ENCODE results near the gene ERCC1.
A peak's percentile ranks its signal among the peaks of the same experiment; 100 is the strongest.

The ERCC1 gene

GRCh38 chr19:45403781-45404556, 19.7 kb downstream of the ERCC1 start:
- peak; percentile 70 for DNase-seq

GRCh38 chr19:45403272-45403671, 20.4 kb downstream of the ERCC1 start:
- DNase-seq, result no peak

- peak; percentile 54 for DNase-seq
Observed at GRCh38 chr19:45402298-45403061, 21.2 kb downstream of the ERCC1 start.

GRCh38 chr19:45401815-45402214, 21.9 kb downstream of the ERCC1 start:
- DNase-seq, result no peak

- DNase-seq, result no peak
Observed at GRCh38 chr19:45400192-45400591, 23.5 kb downstream of the ERCC1 start.

- no peak for DNase-seq
Observed at GRCh38 chr19:45395821-45396617, 27.7 kb downstream of the ERCC1 start.

DNA sequence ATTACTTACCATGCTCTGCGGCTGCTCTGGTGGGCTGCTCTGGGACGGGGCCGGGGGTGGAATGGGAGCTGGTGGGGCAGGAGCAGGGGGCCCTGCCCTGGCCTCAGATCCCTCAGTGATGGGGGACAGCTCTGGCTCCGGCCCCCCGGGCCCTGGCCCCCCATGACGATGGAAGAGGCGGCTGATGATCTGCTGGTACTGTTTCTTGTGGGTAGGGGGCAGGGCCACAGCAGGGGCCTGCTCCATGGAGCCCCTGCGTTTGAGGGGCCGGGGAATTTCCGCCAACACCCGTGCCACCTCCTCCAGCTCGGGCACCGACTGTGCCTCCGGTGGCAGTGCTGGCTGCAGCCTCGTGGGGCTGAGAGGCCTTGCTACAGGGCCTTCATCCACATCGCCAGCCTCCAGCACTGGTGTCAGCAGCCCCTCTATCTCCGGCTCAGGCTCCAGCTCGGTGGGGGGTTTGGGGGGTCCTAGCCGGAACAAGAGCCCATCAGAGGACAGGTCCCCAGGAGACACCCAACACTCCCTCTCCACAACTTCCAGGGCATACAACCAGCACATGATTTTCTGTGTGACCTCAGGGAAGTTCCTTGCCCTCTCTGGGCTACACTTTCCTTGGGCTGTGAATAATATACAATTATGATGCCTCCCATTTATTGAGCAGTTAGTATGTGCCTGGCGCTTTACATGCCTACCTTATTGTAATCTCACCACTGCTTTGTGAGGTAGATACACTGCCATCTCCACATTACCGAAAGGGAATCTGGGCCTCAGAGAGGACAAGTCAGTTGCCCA, 31.6 kb downstream of the ERCC1 start:
- DNase-seq, result no peak

DNA sequence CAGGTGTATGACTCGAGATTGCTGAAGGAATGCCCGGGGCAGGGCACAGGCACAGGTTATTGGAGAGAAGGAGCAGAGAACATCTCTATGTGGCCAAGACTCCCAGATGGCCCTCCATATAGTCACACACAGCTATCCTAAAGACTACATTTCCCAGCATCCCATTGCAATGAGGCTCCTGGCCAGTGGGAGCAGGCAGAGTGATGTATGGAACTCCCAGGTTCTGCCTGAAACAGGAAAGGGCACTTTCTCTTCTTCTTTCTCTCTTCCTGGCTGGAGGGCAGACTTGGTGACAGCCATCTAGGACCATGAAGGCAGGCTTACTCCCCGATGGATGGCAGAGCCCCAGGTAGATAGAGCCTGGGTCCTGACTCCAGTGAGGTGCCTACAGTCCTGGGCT, 32.4 kb downstream of the ERCC1 start:
- no peak for DNase-seq

DNA sequence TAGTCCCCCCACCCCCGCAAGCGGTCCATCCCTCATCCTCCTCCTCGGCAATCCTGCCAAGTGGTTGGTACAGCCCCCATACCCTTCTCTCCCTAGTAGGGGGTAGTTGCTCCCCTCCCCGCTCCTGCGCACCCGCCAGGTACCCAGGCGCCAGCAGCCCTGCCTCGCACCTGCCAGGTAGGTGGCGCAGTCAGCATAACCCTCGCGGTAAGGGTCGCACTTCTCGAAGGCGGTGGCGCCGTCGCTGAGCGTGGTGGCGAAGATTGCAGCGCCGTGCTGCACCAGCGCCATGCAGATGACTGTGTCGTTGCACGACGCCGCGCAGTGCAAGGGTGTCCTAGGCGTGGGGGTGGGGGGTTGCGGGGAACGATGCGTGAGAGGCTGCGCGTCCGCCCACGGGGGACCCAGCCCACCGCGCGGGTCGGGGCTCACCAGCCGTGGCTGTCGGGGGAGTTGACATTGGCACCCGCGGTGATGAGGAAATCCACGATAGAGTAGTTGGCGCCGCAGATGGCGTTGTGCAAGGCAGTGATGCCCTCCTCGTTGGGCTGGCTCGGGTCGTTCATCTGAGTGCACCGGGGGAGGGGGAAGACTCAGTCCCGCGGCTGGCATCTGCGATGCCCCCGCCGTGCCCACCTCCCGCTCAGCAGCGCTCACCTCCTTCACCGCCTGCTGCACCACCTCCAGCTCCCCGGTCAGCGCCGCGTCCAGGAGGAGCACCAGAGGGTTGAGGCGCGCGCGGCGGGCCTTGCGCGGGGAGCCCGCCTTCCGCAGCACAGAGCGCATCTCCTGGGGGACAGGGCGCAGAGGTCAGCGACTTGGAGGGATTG, 38.1 kb downstream of the ERCC1 start:
- DNase-seq, result no peak

- no peak for DNase-seq
Observed at GRCh38 chr19:45382426-45382825, 41.3 kb downstream of the ERCC1 start.

DNA sequence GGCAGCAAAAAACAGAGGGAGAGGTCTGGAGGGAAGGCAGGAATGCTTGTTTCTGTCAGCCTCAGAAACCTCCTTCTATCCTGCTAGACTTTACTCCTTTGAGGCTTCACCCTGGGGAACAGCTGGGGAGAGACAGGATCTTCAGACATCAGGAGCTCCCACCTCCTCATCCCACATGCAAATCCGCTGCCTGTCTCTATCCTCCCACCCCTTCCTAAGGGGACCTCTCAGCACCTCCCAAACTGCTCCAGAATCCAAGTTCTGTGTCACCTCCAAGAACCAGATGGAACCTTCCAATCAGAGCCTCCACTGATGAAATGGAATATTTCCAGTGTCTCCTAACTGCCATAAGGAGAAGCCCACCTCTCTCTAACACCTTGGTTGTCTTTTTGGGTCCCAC, 43.6 kb downstream of the ERCC1 start:
- DNase-seq, result no peak

DNA sequence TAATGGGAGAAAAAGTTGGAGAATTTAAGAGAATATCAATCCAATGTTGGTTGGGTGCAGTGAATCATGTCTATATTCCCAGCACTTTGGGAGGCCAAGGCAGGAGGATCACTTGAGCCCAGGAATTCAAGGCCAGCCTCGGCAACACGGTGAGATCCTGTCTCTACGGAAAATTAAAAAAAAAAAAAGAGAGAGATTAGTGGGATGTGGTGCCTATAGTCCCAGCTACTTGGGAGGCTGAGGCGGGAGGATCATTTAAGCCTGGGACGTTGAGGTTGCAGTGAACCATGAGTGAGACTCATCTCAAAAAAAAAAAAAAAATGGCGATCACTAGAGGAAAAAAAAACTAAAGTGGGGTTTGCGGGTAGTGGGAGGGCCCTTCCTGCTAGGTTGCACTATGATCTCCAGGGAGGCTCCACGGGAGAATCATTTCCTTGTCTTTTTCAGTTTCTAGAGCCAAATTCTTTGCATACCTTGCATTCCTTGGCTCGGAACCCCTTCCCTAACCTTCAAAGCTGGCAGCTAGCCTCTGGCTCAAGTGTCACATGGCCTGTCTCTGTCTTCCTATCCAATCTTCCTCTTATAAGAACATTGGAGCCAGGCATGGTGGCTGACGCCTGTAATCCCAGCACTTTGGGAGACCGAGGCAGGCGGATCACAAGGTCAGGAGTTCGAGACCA, 47.5 kb downstream of the ERCC1 start:
- no peak for DNase-seq

DNA sequence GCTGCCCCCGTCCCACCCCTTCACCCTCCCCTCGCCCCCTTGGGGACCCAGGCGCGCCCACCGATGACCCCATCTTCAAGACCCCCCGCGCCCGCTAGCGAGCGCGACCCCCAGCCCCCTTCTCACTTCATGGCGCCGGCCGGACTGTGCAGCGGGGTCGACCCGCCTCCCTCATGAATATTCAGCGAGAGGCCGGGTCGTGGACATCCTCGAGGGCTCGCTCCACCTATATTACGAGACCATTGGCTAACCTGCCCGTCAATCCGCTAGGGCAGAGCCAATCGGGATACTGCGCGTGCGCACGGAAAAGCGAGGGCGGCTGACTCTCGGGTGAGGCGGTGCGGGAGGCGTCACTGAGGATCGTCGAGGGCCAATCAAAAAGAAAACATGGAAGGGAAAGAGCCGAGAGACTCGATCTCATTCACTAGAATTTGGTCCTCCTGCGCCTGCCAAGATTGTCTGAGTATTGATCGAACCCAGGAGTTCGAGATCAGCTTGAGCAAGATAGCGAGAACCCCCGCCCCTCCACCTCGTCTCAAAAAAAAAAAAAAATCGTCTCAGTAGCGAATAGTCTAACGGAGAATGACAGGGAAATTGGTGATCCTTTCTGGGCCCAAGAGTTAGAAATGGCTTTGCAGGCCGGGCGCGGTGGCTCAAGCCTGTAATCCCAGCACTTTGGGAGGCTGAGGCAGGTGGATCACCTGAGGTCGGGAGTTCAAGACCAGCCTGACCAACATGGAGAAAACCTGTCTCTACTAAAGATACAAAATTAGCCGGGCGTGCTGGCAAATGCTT, 53.1 kb downstream of the ERCC1 start, which contains the start of gene ERCC2:
TSS of gene ERCC2 (minus strand) at position 164 of the 795 bp plus-strand sequence. CDS start at position 131, 33 bp downstream.
- peak; percentile 100 for DNase-seq

GRCh38 chr19:45368737-45369340, 54.9 kb downstream of the ERCC1 start:
- no peak for DNase-seq

GRCh38 chr19:45368127-45368526, 55.6 kb downstream of the ERCC1 start:
- DNase-seq, result no peak

- no peak for DNase-seq
Observed at GRCh38 chr19:45364696-45365095, 59.0 kb downstream of the ERCC1 start.

DNA sequence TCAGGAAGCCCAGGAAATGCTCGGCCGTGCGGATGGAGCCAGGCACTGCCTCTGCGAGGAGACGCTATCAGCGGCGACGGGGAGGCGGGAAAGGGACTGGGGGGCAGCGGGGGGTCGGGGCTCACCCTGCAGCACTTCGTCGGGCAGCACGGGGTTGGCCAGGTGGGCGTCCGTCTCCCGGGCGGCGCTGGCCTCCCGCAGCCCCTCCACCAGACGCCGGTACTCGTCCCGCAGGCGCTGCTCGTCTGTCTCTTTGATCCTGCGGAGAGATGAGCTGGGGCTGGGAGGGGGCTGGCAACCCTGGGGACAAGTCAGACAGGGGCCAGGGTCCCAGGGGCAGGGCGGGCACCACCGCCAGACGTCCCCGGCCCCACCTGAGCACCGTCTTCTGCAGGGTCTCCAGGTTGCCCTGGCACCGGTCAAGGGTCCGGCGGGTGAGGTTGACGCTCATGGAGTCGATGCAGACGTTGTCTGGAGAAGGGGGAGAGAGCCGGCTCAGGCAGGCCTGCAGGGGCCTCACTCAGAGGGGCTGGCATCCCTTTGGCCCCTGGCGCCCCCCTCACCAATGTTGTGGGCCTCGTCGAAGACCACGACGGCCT, 59.8 kb downstream of the ERCC1 start:
- DNase-seq, result no peak

GRCh38 chr19:45362291-45362690, 61.4 kb downstream of the ERCC1 start:
- DNase-seq, result no peak

GRCh38 chr19:45361608-45362007, 62.1 kb downstream of the ERCC1 start:
- no peak for DNase-seq

Data from activated T-cell treated with anti-CD3 and anti-CD28 coated beads, Interleukin-2, amount 50 U/mL, for 1 hour (primary cell).